Measurements from ENCODE around the gene ARHGEF28.

The ARHGEF28 gene

GRCh38 chr5:73747696-73748380 lies 121.8 kb downstream of the ARHGEF28 start:
- no peak for DNase-seq (ENCODE audit: low spot score)
- TF ChIP-seq CTCF (IDR thresholded peaks at IDR 0.05): no peak
- Histone ChIP-seq H3K4me3 (peak overlapping the region; percentile 52), H3K27ac (peak overlapping the region; percentile 47 to 82)

GRCh38 chr5:73748510-73749400 lies 122.8 kb downstream of the ARHGEF28 start:
- Histone ChIP-seq H3K27ac (peak overlapping the region; percentile 47 to 82), H3K4me3 (peak overlapping the region; percentile 52)
- DNase-seq (ENCODE audit: low spot score): peak; percentile 75
- no peak for TF ChIP-seq CTCF (IDR thresholded peaks at IDR 0.05)

- no peak for TF ChIP-seq CTCF (IDR thresholded peaks at IDR 0.05)
- H3K4me3 ChIP-seq: no peak overlapping the region
- H3K27ac ChIP-seq: peak overlapping the region in 1 of 2 donors; percentile 82
- no peak for DNase-seq (ENCODE audit: low spot score)
Observed at GRCh38 chr5:73749485-73750270, 123.7 kb downstream of the ARHGEF28 start.

- DNase-seq (ENCODE audit: low spot score): no peak
- TF ChIP-seq CTCF (IDR thresholded peaks at IDR 0.05): no peak
- H3K27ac ChIP-seq: no peak overlapping the region
- H3K4me3 ChIP-seq: no peak overlapping the region
Observed at GRCh38 chr5:73751254-73751914, 125.4 kb downstream of the ARHGEF28 start.

- no peak for DNase-seq (ENCODE audit: low spot score)
- Histone ChIP-seq H3K4me3 (no peak overlapping the region), H3K27ac (no peak overlapping the region)
- no peak for TF ChIP-seq CTCF (IDR thresholded peaks at IDR 0.05)
Observed at GRCh38 chr5:73754254-73754653, 128.3 kb downstream of the ARHGEF28 start.

- no peak for DNase-seq (ENCODE audit: low spot score)
- no peak overlapping the region for H3K27ac ChIP-seq
- no peak overlapping the region for H3K4me3 ChIP-seq
- TF ChIP-seq CTCF (IDR thresholded peaks at IDR 0.05): no peak
Observed at GRCh38 chr5:73757416-73757815, 131.4 kb downstream of the ARHGEF28 start.

Measured in coronary artery (tissue), 2 donors.